ENCODE results near the gene ARRB1. TPM values are rescaled to one million over a fixed set of nuclear protein-coding genes. Genes with fewer than 3 reads are reported as not detected.

Gene ARRB1
- total and polyA plus RNA-seq, 2 of the 13 experiments (the other 11 are each of a cell fraction or from before 2014, with no cell fraction given) = 22.5 to 35.7 TPM

DNA sequence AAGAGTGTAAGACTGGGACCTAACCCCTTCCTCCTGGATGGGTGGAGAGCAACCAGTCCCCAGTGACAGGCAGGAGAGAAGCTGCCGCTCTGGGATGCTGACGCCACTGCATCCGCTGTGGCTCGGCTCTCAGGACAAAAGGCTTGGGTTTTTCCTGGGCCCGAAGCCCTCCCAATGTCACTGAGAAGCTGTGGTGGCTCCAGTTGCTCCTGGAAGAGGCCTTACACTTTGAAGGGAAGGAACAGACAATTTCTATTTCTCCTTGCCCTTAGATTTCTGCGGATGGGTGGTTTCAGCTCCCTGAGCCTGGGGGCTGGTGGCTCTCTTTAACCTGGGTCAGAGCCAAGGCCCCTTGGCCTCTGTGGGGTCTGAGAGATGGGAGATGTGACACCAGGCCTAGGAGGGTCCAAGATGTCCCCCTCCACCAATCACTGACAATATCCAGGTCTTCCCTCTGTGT lies 89.5 kb downstream of the ARRB1 start:
- Histone ChIP-seq H3K9ac (ENCODE audit: insufficient read depth, low read depth, low read length) (no peak overlapping the region), H4K20me1 (ENCODE audit: insufficient read depth, low read length) (no peaks in the 10 kb centered on the region), H3K27ac (ENCODE audit: extremely low read length, insufficient read depth, low read length) (no peak overlapping the region), H3K79me2 (ENCODE audit: insufficient read depth, low read length) (no peaks in the 10 kb centered on the region), H3K36me3 (replicated peaks in 1 of 2; ENCODE audit: control insufficient read depth in 1 of 2, insufficient read depth in 2 of 2, low read length in 2 of 2) (0 out of 5 replicates have a peak, but pooled peaks cover 0 to under 1% of the 10 kb centered on the region in 2 experiments), H2AFZ (ENCODE audit: low read length) (no peak overlapping the region), H3K4me2 (ENCODE audit: low read depth, low read length) (no peak overlapping the region), H3K4me1 (ENCODE audit: insufficient read depth, low read length) (peaks cover 25% of the 10 kb centered on the region), H3K27me3 (ENCODE audit: control insufficient read depth in 1 of 2, insufficient read depth in 2 of 2, low read length in 2 of 2) (peaks cover 0 to 8% of the 10 kb centered on the region in 2 experiments; a peak in 1 of 5 replicates), H3K9me3 (ENCODE audit: low read length) (no peaks in the 10 kb centered on the region), H3K4me3 (replicated peaks in 1 of 3; ENCODE audit: insufficient read depth in 1 of 3, low read depth in 2 of 3, low read length in 3 of 3) (no peak overlapping the region)
- DNase-seq (ENCODE audit: low spot score) (no peak), ATAC-seq (no peak), FAIRE-seq (no peak)
- ChIA-PET POLR2A (no interaction called here), CTCF (ENCODE audit: low intra/inter-chr PET ratio, low total read pairs) (no interaction called here)
- peak; percentile 80 for TF ChIP-seq AGO1 (IDR thresholded peaks at IDR 0.05; ENCODE audit: low read depth, low read length, poor library complexity, severe bottlenecking)
- TF ChIP-seq, protein P1, sequence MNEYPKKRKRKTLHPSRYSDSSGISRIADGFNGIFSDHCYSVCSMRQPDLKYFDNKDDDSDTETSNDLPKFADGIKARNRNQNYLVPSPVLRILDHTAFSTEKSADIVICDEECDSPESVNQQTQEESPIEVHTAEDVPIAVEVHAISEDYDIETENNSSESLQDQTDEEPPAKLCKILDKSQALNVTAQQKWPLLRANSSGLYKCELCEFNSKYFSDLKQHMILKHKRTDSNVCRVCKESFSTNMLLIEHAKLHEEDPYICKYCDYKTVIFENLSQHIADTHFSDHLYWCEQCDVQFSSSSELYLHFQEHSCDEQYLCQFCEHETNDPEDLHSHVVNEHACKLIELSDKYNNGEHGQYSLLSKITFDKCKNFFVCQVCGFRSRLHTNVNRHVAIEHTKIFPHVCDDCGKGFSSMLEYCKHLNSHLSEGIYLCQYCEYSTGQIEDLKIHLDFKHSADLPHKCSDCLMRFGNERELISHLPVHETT (CRISPR knock-in tag; conservative IDR thresholded peaks at IDR 0.05) = no peak
- no peak for TF ChIP-seq XBP1 (CRISPR knock-in tag; IDR thresholded peaks at IDR 0.05)
- no peak for TF ChIP-seq ZNF12 (CRISPR knock-in tag; IDR thresholded peaks at IDR 0.05)
- TF ChIP-seq, protein P2, sequence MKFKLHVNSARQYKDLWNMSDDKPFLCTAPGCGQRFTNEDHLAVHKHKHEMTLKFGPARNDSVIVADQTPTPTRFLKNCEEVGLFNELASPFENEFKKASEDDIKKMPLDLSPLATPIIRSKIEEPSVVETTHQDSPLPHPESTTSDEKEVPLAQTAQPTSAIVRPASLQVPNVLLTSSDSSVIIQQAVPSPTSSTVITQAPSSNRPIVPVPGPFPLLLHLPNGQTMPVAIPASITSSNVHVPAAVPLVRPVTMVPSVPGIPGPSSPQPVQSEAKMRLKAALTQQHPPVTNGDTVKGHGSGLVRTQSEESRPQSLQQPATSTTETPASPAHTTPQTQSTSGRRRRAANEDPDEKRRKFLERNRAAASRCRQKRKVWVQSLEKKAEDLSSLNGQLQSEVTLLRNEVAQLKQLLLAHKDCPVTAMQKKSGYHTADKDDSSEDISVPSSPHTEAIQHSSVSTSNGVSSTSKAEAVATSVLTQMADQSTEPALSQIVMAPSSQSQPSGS (CRISPR knock-in tag; IDR thresholded peaks at IDR 0.05) = no peak
- TF ChIP-seq, protein P3, sequence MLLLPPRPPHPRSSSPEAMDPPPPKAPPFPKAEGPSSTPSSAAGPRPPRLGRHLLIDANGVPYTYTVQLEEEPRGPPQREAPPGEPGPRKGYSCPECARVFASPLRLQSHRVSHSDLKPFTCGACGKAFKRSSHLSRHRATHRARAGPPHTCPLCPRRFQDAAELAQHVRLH (CRISPR knock-in tag; IDR thresholded peaks at IDR 0.05; ENCODE audit: borderline replicate concordance, low read depth) = no peak
- no peak for TF ChIP-seq ZNF160 (CRISPR knock-in tag; IDR thresholded peaks at IDR 0.05)
- TF ChIP-seq TOPORS (CRISPR knock-in tag; IDR thresholded peaks at IDR 0.05) = no peak
- peak; percentile 84 for TF ChIP-seq AGO2 (optimal IDR thresholded peaks at IDR 0.05; ENCODE audit: low read depth, low read length)
- 0 out of 2 replicates have a peak, but pooled peaks have one; percentile 16 for TF ChIP-seq KDM2A (CRISPR knock-in tag; IDR thresholded peaks at IDR 0.05; ENCODE audit: borderline replicate concordance, low read depth)
- TF ChIP-seq, protein P4, sequence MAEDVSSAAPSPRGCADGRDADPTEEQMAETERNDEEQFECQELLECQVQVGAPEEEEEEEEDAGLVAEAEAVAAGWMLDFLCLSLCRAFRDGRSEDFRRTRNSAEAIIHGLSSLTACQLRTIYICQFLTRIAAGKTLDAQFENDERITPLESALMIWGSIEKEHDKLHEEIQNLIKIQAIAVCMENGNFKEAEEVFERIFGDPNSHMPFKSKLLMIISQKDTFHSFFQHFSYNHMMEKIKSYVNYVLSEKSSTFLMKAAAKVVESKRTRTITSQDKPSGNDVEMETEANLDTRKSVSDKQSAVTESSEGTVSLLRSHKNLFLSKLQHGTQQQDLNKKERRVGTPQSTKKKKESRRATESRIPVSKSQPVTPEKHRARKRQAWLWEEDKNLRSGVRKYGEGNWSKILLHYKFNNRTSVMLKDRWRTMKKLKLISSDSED (CRISPR knock-in tag; IDR thresholded peaks at IDR 0.05) = no peak
- TF ChIP-seq KDM1A (CRISPR knock-in tag; IDR thresholded peaks at IDR 0.05) = no peak
- TF ChIP-seq SP4 (CRISPR knock-in tag; IDR thresholded peaks at IDR 0.05) = peak; percentile 22; the same call in 1 of the 2 replicates
- TF ChIP-seq SSRP1 (CRISPR knock-in tag; IDR thresholded peaks at IDR 0.05) = 0 out of 2 replicates have a peak, but pooled peaks have one; percentile 64
- WGBS (ENCODE audit: low lambda C conversion rate) = 100% methylated on average over 1 of the region's 6 CpGs
- no TSS peak for BruUV-seq (replicated peaks)
- intact Hi-C loops (cut with micrococcal nuclease; ENCODE audit: unreplicated experiment) = no loop called here
- in situ Hi-C loops (cut with HindIII; ENCODE audit: extremely low pct_ligation_motif_present, low pct_unique_long_range_greater_than_20kb) = no loop called here
